T-helper 1 cell treated with Interleukin-12 subunit alpha and Interleukin-12 subunit beta and Interleukin-4 antibody, amounts not matched to agents 30 ng/mL and 1 ng/mL, for 36 hours (primary cell): Measurements from ENCODE around the gene PCGF3. TPM values are rescaled to one million over a fixed set of nuclear protein-coding genes. Genes with fewer than 3 reads are reported as not detected.
"Not testable (repeated sequence)": the region's sequence is repeated elsewhere in the genome, so short reads cannot be mapped to it uniquely, and the experiment has no call there.

Experiments
- intact Hi-C: fragments of 100-400 bp; cut with micrococcal nuclease; formaldehyde crosslinking; loops from one replicate; pipeline ENCODE4 v1.15.1; 2024
- total RNA-seq: library from RNA; stranded (reverse); gene quantifications from 2 replicates; pipeline ENCODE4 v1.2.3, GENCODE V29; 2022

PCGF3 gene
- total RNA-seq, 1 donor from 2014 or later, result 43.1 TPM

- intact Hi-C loops, result no loop called here
These were observed 38.6 kb upstream of the PCGF3 start for GRCh38 chr4:666822-667544.

- intact Hi-C loops, result no loop called here
These were observed 38.1 kb upstream of the PCGF3 start for GRCh38 chr4:667545-667925.

GRCh38 chr4:668219-668618 is 37.4 kb upstream of the PCGF3 start:
- intact Hi-C loops, result not testable (repeated sequence)

GRCh38 chr4:669806-670559 is 35.6 kb upstream of the PCGF3 start:
- intact Hi-C loops, result loop anchor here (10.0 kb wide), 1 partner anchor 1865 kb away; the partner anchor contains the start of gene FAM193A

- intact Hi-C loops, result loop anchor here (10.0 kb wide), 1 partner anchor 1863 kb away; the partner anchor contains the start of gene FAM193A
These were observed 33.9 kb upstream of the PCGF3 start for GRCh38 chr4:671769-672168.

GRCh38 chr4:673349-674091 is 32.1 kb upstream of the PCGF3 start:
- intact Hi-C loops, result loop anchor here (1.0 to 10.0 kb wide), 14 partner anchors 9 to 1861 kb away; partner anchors contain the start of genes DGKQ, FAM193A, PCGF3 and PIGG

- intact Hi-C loops, result loop anchor here (1.0 to 10.0 kb wide), 14 partner anchors 10 to 1860 kb away; partner anchors contain the start of genes DGKQ, FAM193A, PCGF3 and PIGG
These were observed 31.2 kb upstream of the PCGF3 start, which contains the start of the genes ATP5ME and MYL5 for GRCh38 chr4:674172-675035. ATP5ME (minus strand) TSS chr4:674276; CDS start chr4:674247, 29 bp downstream. MYL5 (plus strand) TSS chr4:674542; CDS start chr4:678027, 3,485 bp downstream.

GRCh38 chr4:675036-675882 is 30.4 kb upstream of the PCGF3 start:
- intact Hi-C loops, result loop anchor here (2.0 to 10.0 kb wide), 2 partner anchors 672 to 1860 kb away; partner anchors contain the start of genes FAM193A and UVSSA

GRCh38 chr4:675980-676870 is 29.4 kb upstream of the PCGF3 start:
- intact Hi-C loops, result loop anchor here (2.0 to 10.0 kb wide), 2 partner anchors 671 to 1859 kb away; partner anchors contain the start of genes FAM193A and UVSSA

GRCh38 chr4:676871-677235 is 28.8 kb upstream of the PCGF3 start:
- intact Hi-C loops, result loop anchor here (10.0 kb wide), 1 partner anchor 1858 kb away; the partner anchor contains the start of gene FAM193A

GRCh38 chr4:677431-678293 is 28.0 kb upstream of the PCGF3 start:
- intact Hi-C loops, result loop anchor here (10.0 kb wide), 1 partner anchor 1857 kb away; the partner anchor contains the start of gene FAM193A

GRCh38 chr4:678331-679103 is 27.1 kb upstream of the PCGF3 start:
- intact Hi-C loops, result loop anchor here (10.0 kb wide), 1 partner anchor 1856 kb away; the partner anchor contains the start of gene FAM193A

- intact Hi-C loops, result loop anchor here (10.0 kb wide), 1 partner anchor 1856 kb away; the partner anchor contains the start of gene FAM193A
These were observed 26.5 kb upstream of the PCGF3 start for GRCh38 chr4:679104-679481.

- intact Hi-C loops, result loop anchor here (10.0 kb wide), 1 partner anchor 1855 kb away; the partner anchor contains the start of gene FAM193A
These were observed 26.0 kb upstream of the PCGF3 start for GRCh38 chr4:679629-680028.

- intact Hi-C loops, result no loop called here
These were observed 25.5 kb upstream of the PCGF3 start for GRCh38 chr4:680091-680490.

GRCh38 chr4:680551-680927 is 25.1 kb upstream of the PCGF3 start:
- intact Hi-C loops, result no loop called here
